Mucosa of descending colon (tissue), 3 donors: Measurements from ENCODE around the gene TAOK1. TPM values are rescaled to one million over a fixed set of nuclear protein-coding genes. Genes with fewer than 3 reads are reported as not detected.

Source experiments
- ATAC-seq: fragments of 200-7000 bp; cut with Tn5 transposase; one replicate; pipeline ENCODE4 v1.9.1; 2020; ENCODE audit warnings: mild to moderate bottlenecking, moderate library complexity
- DNase-seq, 3 donors: peaks; one replicate each; pipeline ENCODE4 v3.0.0-alpha.2; 2020
- H3K36me3 ChIP-seq: fragments of 200-600 bp; one replicate; pipeline ENCODE4 v1.8.0; 2021; ENCODE audit warnings: low read depth, mild to moderate bottlenecking
- H3K4me1 ChIP-seq: fragments of 200-600 bp; one replicate; pipeline ENCODE4 v1.8.0; 2021; ENCODE audit warnings: low read depth, mild to moderate bottlenecking
- H3K4me3 ChIP-seq: fragments of 200-600 bp; one replicate; pipeline ENCODE4 v1.8.0; 2021; ENCODE audit warnings: mild to moderate bottlenecking
- H3K9me3 ChIP-seq: fragments of 200-600 bp; one replicate; pipeline ENCODE4 v1.8.0; 2021; ENCODE audit warnings: mild to moderate bottlenecking
- CTCF ChIP-seq: fragments of 200-600 bp; IDR thresholded peaks from one replicate; pipeline ENCODE4 v1.8.0; 2022; ENCODE audit warnings: antibody characterized with exemption, mild to moderate bottlenecking
- intact Hi-C, 2 donors: fragments of 100-400 bp; cut with DNase I in 1 of 2; cut with micrococcal nuclease in 1 of 2; formaldehyde crosslinking; loops; one replicate each; pipeline versions ENCODE4 v1.11.0 to v1.11.1; 2022; cut with DNase I, micrococcal nuclease
- total RNA-seq, 3 donors: library from RNA; stranded (reverse); fragmentation: NEBNext Ultra II Directional in 2 of 3; extraction: Animal tissue kit (Norgen Biotek cat#: 25700) in 2 of 3; gene quantifications; one replicate each; pipeline versions ENCODE4 v1.2.1 to v1.2.4, GENCODE V29; 2021 to 2023
- donor health status: DM: no; HTN: no; CAD: no; lungs with moderate emphysema.
- donor health status: DM: no; HTN: no; CAD: no.
- donor health status: DM: no; HTN: yes; CAD: no.

The TAOK1 gene
- total RNA-seq, 3 donors from 2014 or later: 50.0 to 76.3 (median 52.1) TPM

GRCh38 chr17:29588017-29588561 is 197.9 kb downstream of the TAOK1 start:
- H3K9me3 ChIP-seq: no peaks in the 10 kb centered on the region
- no peak for TF ChIP-seq CTCF
- peaks cover 42% of the 10 kb centered on the region for H3K4me1 ChIP-seq
- no peaks in the 10 kb centered on the region for H3K36me3 ChIP-seq
- no peak overlapping the region for H3K4me3 ChIP-seq
- DNase-seq: peak in 1 of 3 donors; percentile 34
- intact Hi-C loops: no loop called here
- no peak for ATAC-seq

DNA sequence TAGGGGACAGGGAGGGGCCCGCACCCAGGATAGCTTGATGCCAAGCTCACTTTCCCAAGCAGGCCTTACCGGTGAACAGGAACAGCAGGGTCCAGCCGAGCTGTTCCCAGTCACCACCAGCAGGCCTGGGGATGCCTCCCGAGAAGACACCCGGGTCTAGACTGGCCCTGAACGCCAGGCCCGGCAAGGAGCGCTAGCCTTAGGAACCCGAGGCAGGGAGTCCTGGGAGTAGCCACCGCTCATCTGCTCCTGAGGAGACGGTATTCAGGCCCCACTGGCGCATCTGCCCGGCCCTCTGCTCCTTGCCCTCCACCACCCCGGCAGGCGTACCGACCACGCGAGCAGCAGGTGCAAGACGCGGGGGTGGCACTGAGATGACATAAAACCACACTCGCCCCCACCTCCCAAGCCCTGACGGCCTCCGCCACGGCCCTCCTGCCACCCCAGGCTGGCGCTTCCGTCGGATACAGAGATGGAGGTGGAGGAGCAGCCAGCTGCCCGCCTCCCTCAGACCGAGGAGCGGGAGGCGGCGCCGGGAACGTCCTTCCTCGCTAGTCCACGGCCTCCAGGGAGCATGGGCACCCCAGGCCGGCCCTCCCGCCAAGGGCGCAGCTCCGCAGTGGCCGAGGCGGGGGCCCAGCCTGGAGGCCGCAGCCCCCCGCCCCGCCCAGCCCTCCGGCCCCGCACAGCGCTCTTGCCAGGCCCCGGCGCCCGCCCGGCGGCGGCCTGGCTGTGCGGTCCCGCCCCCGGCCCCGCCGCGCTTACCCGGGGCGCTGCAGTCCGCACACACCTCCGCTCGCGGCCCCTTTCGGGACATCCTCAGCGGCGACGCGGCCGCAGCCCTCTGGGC is 198.6 kb downstream of the TAOK1 start:
- Histone ChIP-seq H3K4me1 (peaks cover 42% of the 10 kb centered on the region), H3K36me3 (no peaks in the 10 kb centered on the region), H3K4me3 (peak overlapping the region; percentile 68), H3K9me3 (no peaks in the 10 kb centered on the region)
- TF ChIP-seq CTCF: no peak
- intact Hi-C loops: no loop called here
- DNase-seq (peak; percentile 45 to 71 (median 71)), ATAC-seq (peak; percentile 6)

DNA sequence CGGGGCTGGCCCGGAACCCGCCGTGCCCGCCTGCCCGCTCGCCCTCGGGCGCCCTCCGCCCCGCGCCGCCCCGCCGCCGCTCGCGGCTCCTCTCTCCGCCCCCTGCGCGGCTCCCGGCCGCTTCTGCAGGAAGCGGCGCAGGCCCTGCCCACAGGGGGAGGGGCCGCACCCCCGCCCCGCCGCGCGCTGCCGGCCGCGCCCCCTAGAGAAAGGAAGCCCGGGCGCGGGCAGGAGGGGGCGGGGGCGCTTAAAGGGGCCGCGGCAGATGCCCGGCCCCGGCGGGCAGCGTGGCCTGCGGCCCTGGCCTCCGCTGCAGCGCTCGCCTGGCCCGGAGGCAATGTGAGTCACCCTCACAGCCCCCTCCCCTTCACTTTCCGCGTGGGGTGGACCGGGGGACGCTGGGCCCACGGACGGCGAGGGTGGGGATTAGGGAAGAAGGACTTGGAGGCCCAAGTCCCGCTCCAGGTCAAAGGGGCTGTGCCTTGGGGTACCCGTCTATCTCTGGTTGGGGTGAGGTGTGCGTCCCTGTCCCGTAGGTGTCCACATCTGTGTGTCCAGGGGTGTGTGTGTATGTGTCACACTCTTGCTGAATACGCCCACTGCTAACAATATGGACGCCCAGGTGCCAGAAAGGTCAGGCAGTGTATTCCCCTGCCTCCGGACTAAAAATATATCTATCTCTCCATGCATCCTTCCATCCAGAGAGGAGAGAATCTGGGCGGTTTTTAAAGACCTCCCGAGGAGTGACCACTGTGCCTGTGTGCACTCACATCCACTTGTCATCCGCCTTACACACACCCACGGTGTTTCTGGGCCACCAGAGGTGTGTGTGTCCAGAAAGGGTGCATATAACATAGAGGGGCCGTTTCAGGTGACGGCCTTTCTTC is 199.6 kb downstream of the TAOK1 start, which contains the start of gene GIT1:
Gene GIT1, minus strand, starts transcription at position 125 of the 887 bp plus-strand sequence. CDS start 270 bp downstream, outside the sequence.
- peak; percentile 90 to 92 (median 90) for DNase-seq
- no peak for TF ChIP-seq CTCF
- intact Hi-C loops: no loop called here
- peak within 1 kb of the TSS; percentile 68 for H3K4me3 ChIP-seq
- ATAC-seq: peak; percentile 84
- peaks cover 48% of the 10 kb centered on the region for H3K4me1 ChIP-seq
- no peaks in the 10 kb centered on the region for H3K36me3 ChIP-seq
- H3K9me3 ChIP-seq: no peaks in the 10 kb centered on the region

GRCh38 chr17:29590411-29591145 is 200.4 kb downstream of the TAOK1 start:
- intact Hi-C loops: no loop called here
- TF ChIP-seq CTCF: no peak
- Histone ChIP-seq H3K9me3 (no peaks in the 10 kb centered on the region), H3K4me1 (peaks cover 48% of the 10 kb centered on the region), H3K36me3 (no peaks in the 10 kb centered on the region), H3K4me3 (no peak overlapping the region)
- ATAC-seq (no peak), DNase-seq (peak; percentile 28 to 65 (median 52))

DNA sequence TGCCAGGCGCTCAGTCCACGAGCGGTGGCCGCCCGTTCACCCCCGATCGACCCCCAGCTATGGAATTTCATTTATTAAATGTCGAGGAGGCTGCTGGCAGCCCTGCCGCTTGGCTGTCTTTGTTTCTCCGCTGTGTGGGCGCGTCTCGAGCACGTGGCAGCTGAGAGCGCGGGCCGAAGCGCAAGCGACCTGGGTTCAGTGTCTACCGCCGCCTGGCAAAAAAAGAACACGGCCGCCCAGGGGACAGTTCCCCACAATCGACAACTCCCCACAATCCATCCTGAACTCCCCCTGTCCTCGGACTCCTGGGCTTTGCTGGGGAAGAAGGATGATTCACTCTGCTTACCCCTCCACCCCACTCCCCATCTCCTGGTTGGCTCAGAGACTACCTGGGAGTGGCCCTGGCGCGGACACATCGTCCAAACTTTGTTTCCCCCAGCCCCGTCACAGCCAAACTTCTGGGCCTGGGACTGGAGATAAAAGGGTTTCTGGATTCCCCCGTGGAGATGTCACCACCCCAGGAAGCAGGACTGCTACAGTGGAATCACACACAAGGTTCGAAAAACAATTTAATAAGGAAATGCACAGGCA is 201.1 kb downstream of the TAOK1 start:
- peaks cover 48% of the 10 kb centered on the region for H3K4me1 ChIP-seq
- peak; percentile 41 to 75 (median 64) for DNase-seq
- no peak overlapping the region for H3K4me3 ChIP-seq
- intact Hi-C loops: no loop called here
- H3K36me3 ChIP-seq: no peaks in the 10 kb centered on the region
- no peak for TF ChIP-seq CTCF
- no peaks in the 10 kb centered on the region for H3K9me3 ChIP-seq
- ATAC-seq: no peak
